Measurements from ENCODE around the gene ZNF808.
"Not testable (repeated sequence)": the region's sequence is repeated elsewhere in the genome, so short reads cannot be mapped to it uniquely, and the experiment has no call there.

The ZNF808 gene

DNA sequence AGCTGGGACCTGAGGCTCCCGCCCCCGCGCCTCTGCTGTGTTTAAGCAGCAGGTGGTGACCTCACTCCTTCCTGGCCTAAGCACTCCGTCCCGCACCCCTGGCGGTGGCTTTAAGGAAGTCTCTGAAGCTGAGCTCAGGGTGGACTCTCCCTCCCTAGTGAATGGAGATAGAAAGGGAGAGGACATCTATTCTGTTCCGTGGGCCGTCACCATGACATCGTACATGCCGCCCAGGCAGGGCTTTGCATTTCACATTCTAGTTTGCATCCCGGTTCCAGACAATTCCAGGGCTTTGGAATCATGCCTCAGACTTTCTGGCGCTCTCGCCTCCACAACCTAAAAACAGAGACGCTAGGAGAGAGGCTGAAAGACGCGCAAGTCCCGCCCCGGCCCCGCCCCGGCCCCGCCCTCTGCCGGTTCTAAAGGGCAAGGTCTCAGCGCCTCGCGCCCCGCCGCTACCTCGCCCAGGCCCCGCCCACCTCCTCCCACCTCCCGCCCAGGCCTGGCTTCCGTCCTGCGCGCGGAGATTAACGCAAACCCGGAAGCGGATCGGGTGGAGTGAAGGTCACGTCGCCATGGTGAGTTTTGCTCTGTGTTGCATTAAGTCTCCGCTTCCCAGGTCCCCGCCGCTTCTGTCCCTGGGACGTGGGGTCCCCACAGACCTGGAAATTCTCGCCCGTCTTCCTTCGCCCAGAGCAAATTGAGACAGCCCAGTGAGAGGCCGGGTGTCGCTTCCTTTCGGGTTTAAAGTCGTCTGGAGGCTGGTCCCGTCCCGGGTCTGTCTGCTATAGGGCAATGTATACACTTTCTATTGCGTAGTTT lies at the start of gene ZNF808:
TSS of gene ZNF808 (plus strand) at position 535 of the 822 bp plus-strand sequence. CDS start 15,617 bp downstream, outside the sequence.
- FAIRE-seq: no peak

GRCh38 chr19:52484111-52484743 lies 43.2 kb upstream of the ZNF808 start:
- FAIRE-seq: not testable (repeated sequence)

DNA sequence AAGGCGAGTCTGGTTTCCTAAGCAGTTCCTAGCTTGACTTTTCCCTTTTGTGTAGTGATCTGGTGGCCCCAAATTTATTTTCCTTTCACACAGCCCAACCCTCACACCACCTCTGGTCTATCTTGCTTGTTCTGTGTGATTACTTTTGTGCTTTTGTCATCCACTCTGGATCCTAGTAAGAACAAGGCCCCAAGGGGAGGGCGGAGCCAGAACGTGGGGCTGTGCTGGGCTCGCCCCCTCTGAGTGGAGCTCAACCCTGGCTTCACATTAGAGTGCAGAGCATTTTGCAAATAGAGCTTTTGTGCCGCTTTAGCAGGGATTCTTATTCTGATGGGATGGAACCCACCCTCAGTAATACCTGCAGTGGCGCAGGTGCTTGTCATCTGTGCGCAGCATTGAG lies 42.4 kb upstream of the ZNF808 start:
- not testable (repeated sequence) for FAIRE-seq

DNA sequence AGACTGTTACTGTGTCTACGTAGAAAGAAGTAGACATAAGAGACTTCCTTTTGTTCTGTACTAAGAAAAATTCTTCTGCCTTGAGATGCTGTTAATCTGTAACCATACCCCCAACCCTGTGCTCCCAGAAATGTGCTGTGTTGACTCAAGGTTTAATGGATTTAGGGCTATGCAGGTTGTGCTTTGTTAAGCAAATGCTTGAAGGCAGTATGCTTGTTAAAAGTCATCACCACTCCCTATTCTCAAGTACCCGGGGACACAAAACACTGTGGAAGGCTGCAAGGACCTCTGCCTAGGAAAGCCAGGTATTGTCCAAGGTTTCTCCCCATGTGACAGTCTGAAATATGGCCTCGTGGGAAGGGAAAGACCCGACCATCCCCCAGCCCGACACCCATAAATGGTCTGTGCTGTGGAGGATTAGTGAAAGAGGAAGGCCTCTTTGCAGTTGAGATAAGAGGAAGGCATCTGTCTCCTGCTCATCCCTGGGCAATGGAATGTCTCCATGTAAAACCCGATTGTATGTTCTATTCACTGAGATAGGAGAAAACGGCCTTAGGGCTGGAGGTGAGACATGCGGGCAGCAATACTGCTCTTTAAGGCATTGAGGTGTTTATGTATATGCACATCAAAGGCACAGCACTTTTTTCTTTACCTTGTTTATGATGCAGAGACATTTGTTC lies 41.8 kb upstream of the ZNF808 start:
- not testable (repeated sequence) for FAIRE-seq

DNA sequence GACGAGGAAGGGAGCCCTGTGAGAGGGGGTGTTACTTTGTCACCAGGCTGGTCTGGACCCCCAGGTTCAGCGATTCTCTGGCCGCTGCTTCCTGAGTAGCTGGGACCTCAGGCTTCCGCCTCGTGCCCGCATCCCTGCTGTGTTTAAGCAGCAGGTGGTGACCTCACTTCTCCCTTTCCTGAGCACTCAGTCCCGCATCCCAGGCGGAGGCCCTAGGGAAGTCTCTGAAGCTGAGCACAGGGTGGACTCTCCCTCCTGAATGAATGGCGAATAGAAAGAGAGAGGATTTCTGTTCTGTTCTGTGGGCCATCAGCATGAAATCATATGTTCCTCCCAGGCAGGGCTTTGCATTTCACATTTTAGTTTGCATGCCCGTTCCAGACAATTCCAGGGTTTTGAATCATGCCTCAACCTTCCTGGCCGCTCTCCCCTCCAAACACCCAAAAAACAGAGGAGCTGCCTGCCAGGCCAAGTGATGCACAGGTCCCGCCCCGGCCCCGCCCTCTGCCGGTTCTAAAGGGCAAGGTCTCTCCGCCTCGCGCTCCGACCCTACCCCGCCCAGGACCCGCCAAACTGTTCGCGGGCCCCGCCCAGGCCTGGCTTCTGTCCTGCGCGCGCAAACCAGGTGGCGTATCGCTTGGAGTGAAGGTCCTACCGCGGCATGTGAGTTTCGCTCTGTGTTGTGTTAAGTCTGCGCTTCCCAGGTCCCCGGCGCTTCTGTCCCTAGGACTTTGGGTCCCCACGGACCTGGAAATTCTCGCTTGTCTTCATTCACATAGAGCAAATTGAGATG lies 35.1 kb upstream of the ZNF808 start:
- FAIRE-seq: no peak

GRCh38 chr19:52492994-52493470 lies 34.4 kb upstream of the ZNF808 start:
- no peak for FAIRE-seq

- no peak for FAIRE-seq
Observed at GRCh38 chr19:52494518-52494917, 33.0 kb upstream of the ZNF808 start.

- FAIRE-seq: no peak
Observed at GRCh38 chr19:52498571-52498970, 28.9 kb upstream of the ZNF808 start.

GRCh38 chr19:52500474-52500873 lies 27.0 kb upstream of the ZNF808 start:
- not testable (repeated sequence) for FAIRE-seq

DNA sequence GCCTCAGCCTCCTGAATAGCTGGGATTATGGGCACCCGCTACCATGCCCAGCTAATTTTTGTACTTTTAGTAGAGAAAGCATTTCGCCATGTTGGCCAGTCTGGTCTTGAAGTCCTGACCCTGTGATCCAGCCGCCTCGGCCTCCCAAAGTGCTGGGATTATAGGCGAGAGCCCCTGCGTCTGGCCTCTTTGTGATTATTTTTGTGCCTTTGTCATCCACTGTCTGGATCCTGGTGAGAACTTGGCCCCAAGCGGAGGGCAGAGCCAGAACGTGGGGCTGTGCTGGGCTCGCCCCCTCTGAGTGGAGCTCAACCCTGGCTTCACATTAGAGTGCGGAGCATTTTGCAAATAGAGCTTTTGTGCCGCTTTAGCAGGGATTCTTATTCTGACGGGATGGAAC lies 26.5 kb upstream of the ZNF808 start:
- not testable (repeated sequence) for FAIRE-seq

DNA sequence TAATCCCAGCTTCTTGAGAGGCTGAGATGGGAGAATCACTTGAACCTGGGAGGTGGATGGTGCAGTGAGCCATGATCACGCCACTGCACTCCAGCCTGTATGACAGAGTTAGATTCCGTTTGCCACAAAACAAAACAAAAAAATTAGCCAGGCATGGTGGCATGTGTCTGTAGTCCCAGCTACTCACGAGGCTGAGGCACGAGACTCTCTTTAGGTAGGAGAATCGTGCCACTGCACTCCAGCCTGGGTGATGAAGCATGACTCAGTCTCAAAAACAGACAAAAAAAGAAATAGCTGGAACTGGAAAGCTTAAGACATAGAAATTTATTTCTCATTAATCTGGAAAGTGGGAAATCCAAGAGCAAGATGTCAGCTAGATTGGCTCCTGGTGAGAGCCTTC lies 20.2 kb upstream of the ZNF808 start:
- FAIRE-seq: no peak

DNA sequence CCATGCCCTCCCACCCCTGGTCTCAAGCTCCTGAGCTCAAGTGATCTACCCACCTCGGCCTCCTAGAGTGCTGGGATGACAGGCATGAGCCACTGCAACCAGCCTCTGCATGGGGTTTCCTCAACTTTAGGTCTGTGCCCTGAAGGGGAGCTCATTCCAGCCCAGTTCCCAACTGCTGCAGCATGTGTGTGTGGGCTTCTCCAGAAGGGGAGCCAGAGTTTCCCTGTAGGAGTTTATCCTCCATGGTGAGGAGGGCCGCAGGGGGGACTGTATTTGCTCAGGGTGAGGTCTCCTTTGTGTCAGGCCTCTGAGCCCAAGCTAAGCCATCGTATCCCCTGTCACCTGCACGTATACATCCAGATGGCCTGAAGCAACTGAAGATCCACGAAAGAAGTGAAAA lies 11.3 kb upstream of the ZNF808 start:
- FAIRE-seq: no peak

GRCh38 chr19:52518646-52519045 lies 8.8 kb upstream of the ZNF808 start:
- FAIRE-seq: no peak

GRCh38 chr19:52519175-52519574 lies 8.3 kb upstream of the ZNF808 start:
- not testable (repeated sequence) for FAIRE-seq

GRCh38 chr19:52520013-52520412 lies 7.5 kb upstream of the ZNF808 start:
- FAIRE-seq: no peak

DNA sequence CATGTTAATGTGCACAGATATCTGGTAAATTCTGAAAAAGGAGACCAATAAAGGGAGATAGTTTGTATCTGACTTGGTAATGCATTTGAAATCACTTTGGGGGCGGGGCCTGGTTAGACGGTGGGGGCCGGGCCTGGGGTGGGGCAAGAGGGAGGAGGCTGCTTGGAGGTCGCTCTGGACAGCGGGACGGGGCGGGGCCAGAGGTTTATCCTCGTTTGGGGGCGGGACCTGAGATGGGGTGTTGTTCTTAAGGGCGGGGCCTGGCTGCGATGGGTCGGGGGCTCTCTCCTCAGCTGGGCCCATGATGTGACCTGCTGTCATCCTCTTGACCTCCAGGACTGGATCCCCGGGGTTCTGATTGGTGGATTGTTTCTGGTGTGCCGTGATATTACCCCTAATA lies 4.9 kb upstream of the ZNF808 start:
- FAIRE-seq: no peak

DNA sequence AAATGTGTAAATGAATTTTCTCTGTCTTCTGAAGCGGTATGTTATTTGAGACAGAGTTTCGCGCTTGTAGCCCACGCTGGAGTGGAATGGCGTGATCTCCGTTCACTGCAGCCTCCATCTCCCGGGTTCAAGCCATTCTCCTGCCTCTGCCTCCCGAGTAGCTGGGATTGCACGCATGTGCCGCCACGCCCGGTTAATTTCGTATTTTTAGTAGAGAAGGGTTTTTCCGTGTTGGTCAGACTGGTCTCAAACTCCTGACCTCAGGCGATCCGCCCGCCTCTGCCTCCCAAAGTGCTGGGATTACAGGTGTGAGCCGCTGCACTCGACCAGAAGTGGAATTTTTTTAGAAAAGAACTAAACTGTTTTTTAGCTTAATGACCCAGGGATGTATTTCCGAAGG lies 3.4 kb upstream of the ZNF808 start:
- FAIRE-seq: no peak

- FAIRE-seq: no peak
Observed at GRCh38 chr19:52527956-52528351, 486 bp downstream of the ZNF808 start.

GRCh38 chr19:52532480-52532879 lies 5.0 kb downstream of the ZNF808 start:
- no peak for FAIRE-seq

DNA sequence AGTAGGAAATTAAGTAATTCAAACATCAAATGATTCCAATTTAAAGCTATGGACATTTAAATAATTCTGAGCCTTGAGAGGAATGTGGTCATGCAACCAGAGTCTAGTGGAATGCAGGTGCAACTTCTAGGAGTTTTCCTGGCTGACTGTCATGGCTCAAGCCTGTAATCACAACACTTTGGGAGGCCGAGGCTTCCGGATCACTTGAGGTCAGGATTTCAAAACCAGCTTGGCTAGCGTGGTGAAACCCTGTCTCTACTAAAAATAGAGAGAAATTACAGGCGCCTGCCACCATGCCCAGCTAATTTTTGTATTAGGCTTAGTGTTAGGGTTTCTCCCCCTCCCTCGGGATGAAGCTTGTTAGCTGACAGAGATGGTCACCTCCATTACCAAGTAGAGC lies 6.4 kb downstream of the ZNF808 start:
- FAIRE-seq: no peak

- not testable (repeated sequence) for FAIRE-seq
Observed at GRCh38 chr19:52535385-52535770, 7.9 kb downstream of the ZNF808 start.

DNA sequence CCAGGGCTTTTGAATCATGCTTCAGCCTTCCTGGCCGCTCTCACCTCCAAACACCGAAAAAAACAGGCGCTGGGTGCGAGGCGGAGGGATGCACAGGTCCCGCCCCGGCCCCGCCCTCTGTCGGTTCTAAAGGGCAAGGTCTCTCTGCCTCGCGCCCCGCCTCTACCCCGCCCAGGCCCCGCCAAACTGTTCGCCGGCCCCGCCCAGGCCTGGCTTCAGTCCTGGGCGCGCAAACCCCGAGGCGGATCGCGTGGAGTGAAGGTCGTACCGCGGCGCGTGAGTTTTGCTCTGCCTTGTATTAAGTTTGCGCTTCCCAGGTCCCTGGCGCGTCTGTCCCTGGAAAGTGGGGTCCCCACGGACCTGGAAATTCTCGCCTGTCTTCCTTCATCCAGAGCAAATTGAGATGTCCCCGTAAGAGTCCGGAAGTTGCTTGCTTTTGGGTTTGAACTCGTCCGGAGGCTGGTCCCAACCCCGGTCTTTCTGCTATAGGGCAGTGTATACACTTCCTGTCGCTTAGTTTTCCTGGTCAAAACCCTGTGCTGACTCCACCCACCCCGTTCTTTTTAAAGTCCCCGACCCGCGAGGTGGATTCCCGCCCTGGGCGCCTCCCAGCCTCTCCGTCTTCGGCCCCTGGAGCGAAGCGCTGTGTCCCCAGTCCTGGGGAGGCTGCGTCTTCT lies 8.4 kb downstream of the ZNF808 start:
- no peak for FAIRE-seq
